Midbrain (tissue), 1 donor: ENCODE data around the gene SLC16A6.
"Not testable (repeated sequence)": the region's sequence is repeated elsewhere in the genome, so short reads cannot be mapped to it uniquely, and the experiment has no call there.

Source experiments
- DNase-seq: peaks from one replicate; lab custom pipeline; 2025; lab: John Stamatoyannopoulos, UW

Gene SLC16A6

DNA sequence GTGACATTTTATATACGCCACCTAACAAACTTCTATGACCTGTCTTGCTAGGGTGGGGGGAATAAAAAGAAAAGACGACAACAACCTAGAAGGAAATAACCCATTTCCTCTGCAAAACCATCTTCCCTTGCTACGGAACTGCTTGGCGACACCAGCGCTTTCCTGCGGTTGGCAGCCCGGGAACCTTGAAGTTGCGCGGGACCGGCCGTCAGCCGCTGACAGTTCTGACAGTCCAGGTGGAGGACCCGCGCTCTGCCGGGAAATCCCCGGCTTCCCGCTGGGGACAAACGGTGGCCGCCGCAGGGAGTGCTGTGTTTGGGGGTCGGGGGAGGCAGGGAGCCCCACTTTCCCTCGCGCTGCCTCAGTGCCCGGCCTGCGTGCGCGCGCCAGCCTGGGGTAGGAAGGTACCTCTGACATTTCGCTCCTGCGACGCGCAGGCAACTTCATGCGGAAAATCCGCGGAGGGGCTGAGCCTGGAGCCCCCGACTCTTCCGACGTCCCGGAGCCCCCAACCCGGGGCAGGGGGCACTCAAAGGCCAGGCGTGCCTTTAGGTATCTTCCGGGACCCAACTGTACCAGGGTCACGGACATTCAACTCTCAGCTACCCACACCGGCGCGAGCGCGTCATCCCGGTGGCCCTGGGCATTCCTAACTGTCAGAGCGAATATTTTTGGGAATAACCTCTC is 516 bp downstream of the SLC16A6 start:
- DNase-seq = no peak

DNA sequence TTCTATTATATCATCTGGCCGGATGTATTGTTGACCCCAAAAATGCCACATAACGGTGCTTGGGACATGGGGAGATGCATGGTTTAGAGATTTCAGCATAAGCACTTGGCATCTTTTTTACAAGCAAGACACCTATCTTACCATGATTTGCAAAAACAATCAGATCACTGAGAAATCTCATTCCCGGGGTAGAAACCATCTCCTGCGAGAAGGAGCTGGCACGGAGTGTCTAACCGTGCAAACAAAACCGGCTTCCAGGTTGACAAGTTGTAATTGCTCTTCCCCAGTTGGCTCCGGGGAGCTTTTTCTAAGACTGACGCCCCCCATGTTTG is 1.0 kb downstream of the SLC16A6 start:
- no peak for DNase-seq

- no peak for DNase-seq
These were observed 1.5 kb downstream of the SLC16A6 start for GRCh38 chr17:68289473-68289872.

GRCh38 chr17:68288804-68289203 is 2.1 kb downstream of the SLC16A6 start:
- no peak for DNase-seq

DNA sequence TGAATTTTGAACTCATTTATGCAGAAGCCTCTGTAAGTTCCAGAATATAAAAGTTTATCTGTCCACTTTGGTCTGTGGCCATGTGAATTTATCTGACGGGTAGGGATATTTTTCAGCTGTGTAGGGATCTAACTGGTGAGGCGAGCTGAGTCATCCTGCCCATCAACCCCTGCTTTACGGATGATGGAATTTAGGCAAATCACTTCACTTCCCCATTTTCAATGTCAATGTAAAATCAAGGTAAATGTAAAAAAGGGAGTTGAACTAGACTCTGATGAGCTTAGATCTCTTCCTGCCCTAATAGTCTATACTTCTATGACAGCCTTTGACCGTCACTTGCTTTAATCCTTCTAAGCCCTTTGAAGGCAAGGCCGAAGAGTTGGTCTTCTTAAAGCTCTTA is 2.6 kb downstream of the SLC16A6 start:
- DNase-seq = no peak

- not testable (repeated sequence) for DNase-seq
These were observed 9.0 kb downstream of the SLC16A6 start for GRCh38 chr17:68281965-68282364.

DNA sequence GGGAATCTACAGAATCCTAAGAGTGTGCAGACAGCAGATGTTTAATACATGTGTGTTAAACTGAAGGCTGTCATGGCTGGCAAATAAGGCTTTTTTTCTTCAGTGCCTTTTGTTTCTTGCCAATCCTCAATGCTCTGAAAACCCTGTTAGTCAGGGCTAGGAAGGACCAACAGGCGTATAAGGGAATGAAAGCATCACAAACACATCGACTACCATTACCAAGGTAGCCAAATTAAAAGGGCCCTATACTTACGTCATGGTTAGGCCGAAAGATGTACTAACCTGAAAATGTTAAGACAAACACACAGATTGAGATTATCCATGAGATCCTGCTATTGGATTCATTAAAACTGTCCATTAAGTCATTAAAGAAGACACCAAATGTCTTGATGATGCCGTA is 13.1 kb downstream of the SLC16A6 start:
- no peak for DNase-seq

- not testable (repeated sequence) for DNase-seq
These were observed 14.6 kb downstream of the SLC16A6 start for GRCh38 chr17:68276339-68276738.

GRCh38 chr17:68273722-68274121 is 17.2 kb downstream of the SLC16A6 start:
- DNase-seq = no peak

GRCh38 chr17:68265833-68266232 is 25.1 kb downstream of the SLC16A6 start:
- not testable (repeated sequence) for DNase-seq

DNA sequence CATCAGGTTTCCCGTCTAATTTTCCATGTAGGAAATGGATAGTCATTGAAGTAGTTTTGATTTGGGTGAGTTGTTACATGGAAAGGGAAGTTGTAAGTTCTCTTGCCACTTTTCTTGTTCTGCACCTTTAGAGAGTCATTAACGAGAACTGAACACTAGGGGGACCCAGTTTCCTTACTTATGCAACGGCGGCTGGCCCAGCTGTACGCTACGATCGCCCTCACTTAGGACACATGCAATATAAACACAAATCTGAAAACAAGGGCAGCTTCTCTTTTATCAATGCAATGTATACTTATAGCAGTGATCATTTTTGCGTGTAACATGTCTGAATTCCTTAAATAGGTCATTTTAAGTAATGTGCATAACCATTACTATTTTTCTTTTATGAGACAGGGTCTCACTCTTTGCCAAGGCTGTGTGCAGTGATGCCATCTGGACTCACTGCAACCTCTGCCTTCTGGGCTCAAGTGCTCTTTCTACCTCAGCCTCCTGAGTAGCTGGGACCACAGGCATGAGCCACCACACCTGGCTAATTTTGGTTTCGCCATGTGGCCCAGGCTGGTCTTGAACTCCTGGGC is 27.7 kb downstream of the SLC16A6 start:
- peak; percentile 49 for DNase-seq

DNA sequence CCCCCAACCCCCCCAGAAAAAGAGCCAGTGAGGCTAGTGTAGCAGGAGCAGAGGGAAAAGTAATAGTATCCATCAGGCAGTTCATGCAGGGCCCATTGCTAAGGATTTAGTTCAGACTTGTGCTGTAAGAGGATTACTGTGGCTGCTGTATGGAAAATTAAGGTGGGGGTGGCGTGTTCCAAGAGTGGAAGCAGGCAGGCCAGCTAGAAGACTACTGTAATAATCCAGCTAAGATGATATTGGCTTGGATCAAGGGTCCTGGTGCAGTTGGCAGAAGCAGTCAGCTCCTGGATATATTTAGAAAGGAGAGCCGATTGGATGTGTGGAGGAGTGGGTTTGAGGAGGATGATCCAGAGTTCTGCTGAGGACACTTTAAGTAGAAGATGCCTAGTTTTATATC is 28.5 kb downstream of the SLC16A6 start:
- DNase-seq = not testable (repeated sequence)

DNA sequence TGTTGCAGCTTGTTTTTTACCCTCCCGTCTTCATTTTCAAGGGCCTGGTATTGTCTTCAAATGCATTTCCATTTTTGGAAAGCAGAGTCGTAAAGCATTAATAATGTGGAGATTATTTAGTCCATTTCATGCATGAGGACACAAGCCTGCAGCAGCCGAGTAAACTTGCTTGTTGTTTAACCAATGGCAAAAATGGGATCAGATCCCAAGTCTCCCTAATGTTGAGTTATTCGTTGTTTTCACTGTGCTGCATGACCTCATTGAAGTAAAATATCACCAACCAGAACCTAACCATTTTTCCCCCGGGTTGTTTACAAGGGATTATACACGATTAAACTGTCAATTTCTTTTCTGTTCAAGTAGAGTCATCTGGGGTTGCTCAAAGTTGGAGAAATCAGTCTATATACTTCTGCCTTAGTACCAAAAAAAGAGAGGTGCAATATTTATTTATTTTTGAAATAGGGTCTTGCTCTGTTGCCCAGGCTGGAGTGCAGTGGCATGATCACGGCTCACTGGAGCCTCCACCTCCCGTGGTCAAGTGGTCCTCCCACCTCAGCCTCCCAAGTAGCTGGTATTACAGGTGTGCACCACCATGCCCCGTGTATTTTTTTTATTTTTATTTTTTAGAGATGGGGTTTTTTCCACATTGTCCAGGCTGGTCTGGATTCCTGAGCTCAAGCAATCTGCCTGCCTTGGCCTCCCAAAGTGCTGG is 30.7 kb downstream of the SLC16A6 start:
- DNase-seq = no peak

- DNase-seq = not testable (repeated sequence)
These were observed 31.3 kb downstream of the SLC16A6 start for GRCh38 chr17:68259648-68259951.

GRCh38 chr17:68258890-68259647 is 31.9 kb downstream of the SLC16A6 start:
- not testable (repeated sequence) for DNase-seq

GRCh38 chr17:68257934-68258333 is 33.0 kb downstream of the SLC16A6 start:
- DNase-seq = no peak

DNA sequence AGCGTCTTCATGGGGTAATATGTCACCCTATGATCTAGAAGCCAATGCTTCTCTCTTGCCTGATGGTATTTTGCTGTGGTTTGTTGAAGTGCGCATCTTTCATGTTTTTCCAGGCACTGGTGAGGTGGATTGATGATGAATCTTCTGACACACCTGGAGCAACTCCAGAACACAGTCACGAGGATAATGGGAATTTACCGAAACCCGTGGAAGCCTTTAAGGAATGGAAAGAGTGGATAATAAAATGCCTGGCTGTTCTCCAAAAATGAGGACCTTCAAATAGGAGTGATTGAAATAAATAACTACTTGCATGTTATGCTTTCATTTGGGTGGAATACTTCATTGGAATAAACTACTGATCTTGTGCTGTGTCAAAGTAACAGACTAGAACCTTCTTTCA is 34.2 kb downstream of the SLC16A6 start:
- not testable (repeated sequence) for DNase-seq

GRCh38 chr17:68255731-68256538 is 35.0 kb downstream of the SLC16A6 start:
- DNase-seq = no peak

- DNase-seq = no peak
These were observed 35.8 kb downstream of the SLC16A6 start for GRCh38 chr17:68255151-68255550.

GRCh38 chr17:68253426-68253825 is 37.5 kb downstream of the SLC16A6 start:
- DNase-seq = not testable (repeated sequence)

GRCh38 chr17:68249354-68249765 is 41.6 kb downstream of the SLC16A6 start:
- DNase-seq = no peak

DNA sequence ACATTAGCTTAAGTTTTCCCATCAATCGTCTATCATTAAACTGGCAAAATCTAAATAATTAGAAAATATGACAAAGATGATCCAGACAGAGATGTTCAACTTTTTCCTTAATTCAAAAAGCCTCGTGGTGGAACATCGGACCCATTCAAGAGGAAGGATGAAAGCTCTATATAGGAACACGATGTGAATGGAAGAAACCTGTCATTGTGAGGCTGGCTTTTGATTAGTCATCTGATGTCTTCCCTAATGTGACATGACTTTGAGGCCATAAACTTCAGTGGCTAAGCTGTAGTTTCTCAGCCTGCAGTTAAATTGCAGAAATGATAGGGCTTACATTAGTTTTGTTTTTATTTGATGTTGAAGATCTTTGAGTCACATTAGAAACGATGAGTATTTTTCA is 42.0 kb downstream of the SLC16A6 start:
- no peak for DNase-seq
